NK-92 (cell line): ENCODE data around the gene DDIAS.
"Not testable (repeated sequence)": the region's sequence is repeated elsewhere in the genome, so short reads cannot be mapped to it uniquely, and the experiment has no call there.

Experiments
- DNase-seq: peaks from one replicate; lab custom pipeline; 2025; ENCODE audit not compliant: unreplicated experiment; lab: John Stamatoyannopoulos, UW

Gene DDIAS

GRCh38 chr11:82889133-82890001 is 12.2 kb upstream of the DDIAS start:
- no peak for DNase-seq

- DNase-seq = no peak
These were observed 11.6 kb upstream of the DDIAS start for GRCh38 chr11:82890002-82890341.

GRCh38 chr11:82890936-82891335 is 10.6 kb upstream of the DDIAS start:
- no peak for DNase-seq

GRCh38 chr11:82892611-82893169 is 8.8 kb upstream of the DDIAS start:
- DNase-seq = no peak

GRCh38 chr11:82895437-82896091 is 6.0 kb upstream of the DDIAS start:
- no peak for DNase-seq

GRCh38 chr11:82896183-82896582 is 5.4 kb upstream of the DDIAS start:
- no peak for DNase-seq

GRCh38 chr11:82898241-82898640 is 3.3 kb upstream of the DDIAS start:
- no peak for DNase-seq

GRCh38 chr11:82899186-82899820 is 2.2 kb upstream of the DDIAS start:
- no peak for DNase-seq

- DNase-seq = no peak
These were observed 1.6 kb upstream of the DDIAS start for GRCh38 chr11:82899957-82900276.

GRCh38 chr11:82900277-82901164 is 1.0 kb upstream of the DDIAS start, which contains the start of gene PRCP:
PRCP (minus strand) TSS chr11:82900430; CDS start chr11:82900402, 28 bp downstream.
- DNase-seq = peak; percentile 57

GRCh38 chr11:82901922-82902485 is 468 bp downstream of the DDIAS start:
- no peak for DNase-seq

- DNase-seq = no peak
These were observed 1.3 kb downstream of the DDIAS start for GRCh38 chr11:82902880-82903279.

- no peak for DNase-seq
These were observed 2.5 kb downstream of the DDIAS start for GRCh38 chr11:82903843-82904586.

GRCh38 chr11:82906236-82906635 is 4.7 kb downstream of the DDIAS start:
- DNase-seq = no peak

- DNase-seq = no peak
These were observed 5.4 kb downstream of the DDIAS start for GRCh38 chr11:82906931-82907330.

- no peak for DNase-seq
These were observed 5.8 kb downstream of the DDIAS start for GRCh38 chr11:82907371-82907770.

- no peak for DNase-seq
These were observed 6.8 kb downstream of the DDIAS start for GRCh38 chr11:82908311-82908710.

- no peak for DNase-seq
These were observed 7.6 kb downstream of the DDIAS start for GRCh38 chr11:82909015-82909640.

GRCh38 chr11:82919786-82920185 is 18.2 kb downstream of the DDIAS start:
- DNase-seq = not testable (repeated sequence)
